HepG2 (cell line): ENCODE measurements around the gene CBX2. TPM values are rescaled to one million over a fixed set of nuclear protein-coding genes. Genes with fewer than 3 reads are reported as not detected.

Experiments used
- FOSL1 ChIP-seq: sonication (generic); formaldehyde crosslinking; IDR thresholded peaks from 2 replicates; pipeline ENCODE4 v1.9.0; 2021; ENCODE audit warnings: missing genetic modification reagents, borderline replicate concordance
- GZF1 ChIP-seq: sonication (generic); formaldehyde crosslinking; IDR thresholded peaks from 2 replicates; pipeline ENCODE4 v1.5.1; 2020; ENCODE audit warnings: mild to moderate bottlenecking, missing genetic modification reagents
- HOXA9 ChIP-seq: sonication (generic); formaldehyde crosslinking; IDR thresholded peaks from 2 replicates; pipeline ENCODE4 v1.8.1; 2022; ENCODE audit warnings: missing genetic modification reagents, mild to moderate bottlenecking, moderate library complexity, borderline replicate concordance
- IRF9 ChIP-seq: sonication (generic); formaldehyde crosslinking; IDR thresholded peaks from 2 replicates; pipeline ENCODE4 v1.8.0; 2022; ENCODE audit warnings: missing genetic modification reagents, mild to moderate bottlenecking, borderline replicate concordance
- KAT2B ChIP-seq: fragments of 150-350 bp; IDR thresholded peaks from 2 replicates; pipeline ENCODE4 v1.6.1; 2014; ENCODE audit warnings: low read depth, low read length, borderline replicate concordance
- MTF2 ChIP-seq: sonication (generic); formaldehyde crosslinking; IDR thresholded peaks from 2 replicates; pipeline ENCODE4 v1.5.0; 2020; ENCODE audit warnings: missing genetic modification reagents, borderline replicate concordance
- PAXIP1 ChIP-seq: sonication (generic); formaldehyde crosslinking; conservative IDR thresholded peaks from 2 replicates; pipeline ENCODE4 v1.4.0; 2020; ENCODE audit warnings: mild to moderate bottlenecking, missing genetic modification reagents, moderate library complexity
- SKIL ChIP-seq: sonication (generic); formaldehyde crosslinking; IDR thresholded peaks from 2 replicates; pipeline ENCODE4 v1.8.0; 2022; ENCODE audit warnings: missing genetic modification reagents, mild to moderate bottlenecking, moderate library complexity, borderline replicate concordance
- TBX2 ChIP-seq: sonication (generic); formaldehyde crosslinking; IDR thresholded peaks from 2 replicates; pipeline ENCODE4 v1.5.0; 2020; ENCODE audit warnings: missing genetic modification reagents, mild to moderate bottlenecking, borderline replicate concordance
- TMF1 ChIP-seq: sonication (generic); formaldehyde crosslinking; IDR thresholded peaks from 2 replicates; pipeline ENCODE4 v1.8.1; 2022; ENCODE audit warnings: low read depth, missing genetic modification reagents
- TP53 ChIP-seq: sonication (generic); formaldehyde crosslinking; conservative IDR thresholded peaks from 2 replicates; pipeline ENCODE4 v1.4.0; 2020; ENCODE audit warnings: missing genetic modification reagents
- ZBTB43 ChIP-seq: sonication (generic); formaldehyde crosslinking; conservative IDR thresholded peaks from 2 replicates; pipeline ENCODE4 v1.4.0; 2020; ENCODE audit warnings: missing genetic modification reagents
- ZNF687 ChIP-seq: sonication (generic); formaldehyde crosslinking; IDR thresholded peaks from 2 replicates; pipeline ENCODE4 v1.5.1; 2020; ENCODE audit warnings: mild to moderate bottlenecking, missing genetic modification reagents, moderate library complexity
- polyA plus RNA-seq, 8 experiments: library from polyadenylated mRNA; depleted of rRNA in 3 of 8; stranded (reverse) in 7 of 8; unstranded in 1 of 8; fragments of >200 nt; fragmentation: Illumina TruSeq in 4 of 8; extraction: Trizol in 4 of 8; gene quantifications; 2 replicates each; pipeline versions ENCODE4 v1.2.1 to v1.2.3, GENCODE V29; 2011 to 2016; ENCODE audit warnings: low read depth in 4 of 8, missing spikeins in 1 of 8, mixed read lengths in 1 of 8; ENCODE audit not compliant: insufficient read depth in 1 of 8
- total RNA-seq, 5 experiments: library from RNA; depleted of rRNA; stranded (reverse); fragments of >200 nt; fragmentation: Illumina TruSeq; extraction: Trizol; gene quantifications; 2 replicates each; pipeline ENCODE4 v1.2.3, GENCODE V29; 2016; ENCODE audit warnings: low read depth in 1 of 5

The CBX2 gene
- total and polyA plus RNA-seq, 2 of the 13 experiments (the other 11 are each of a cell fraction or from before 2014, with no cell fraction given): 14.5 to 31.1 TPM

GRCh38 chr17:79832218-79833109 lies 54.5 kb downstream of the CBX2 start (continued):
- peak; percentile 71 for TF ChIP-seq PAXIP1 (CRISPR knock-in tag)
- TF ChIP-seq GZF1: no peak; the same call in 1 of the 2 replicates
- 0 out of 2 replicates have a peak, but pooled peaks have one; percentile 67 for TF ChIP-seq TP53 (CRISPR knock-in tag)
- TF ChIP-seq KAT2B: no peak
- TF ChIP-seq ZBTB43 (CRISPR knock-in tag): 0 out of 2 replicates have a peak, but pooled peaks have one; percentile 61
- peak; percentile 80; the same call in 1 of the 2 replicates for TF ChIP-seq HOXA9 (CRISPR knock-in tag)
- TF ChIP-seq IRF9: no peak; the same call in none of the 2 replicates
- peak; percentile 81 for TF ChIP-seq ZNF687
- TF ChIP-seq TMF1 (CRISPR knock-in tag): no peak
- no peak for TF ChIP-seq MTF2 (CRISPR knock-in tag)
- peak; percentile 50; the same call in 1 of the 2 replicates for TF ChIP-seq TBX2 (CRISPR knock-in tag)
- peak; percentile 55; the same call in 1 of the 2 replicates for TF ChIP-seq SKIL
- TF ChIP-seq FOSL1 (CRISPR knock-in tag): no peak
